PC-3 (cell line): ENCODE results near the gene UGT1A8.

Experiments used
- EZH2 ChIP-seq: fragments of 300-600 bp; sonication (generic); IDR thresholded peaks from one replicate; pipeline ENCODE4 v1.6.1; 2017; ENCODE audit warnings: antibody characterized with exemption, mild to moderate bottlenecking, low read length; ENCODE audit not compliant: unreplicated experiment
- TF ChIP-seq, protein P1 (sequence below): fragments of 300-600 bp; sonication (generic); conservative IDR thresholded peaks from 2 replicates; pipeline ENCODE4 v1.5.1; 2017; ENCODE audit warnings: antibody characterized with exemption, low read depth, mild to moderate bottlenecking, low read length

DNA sequence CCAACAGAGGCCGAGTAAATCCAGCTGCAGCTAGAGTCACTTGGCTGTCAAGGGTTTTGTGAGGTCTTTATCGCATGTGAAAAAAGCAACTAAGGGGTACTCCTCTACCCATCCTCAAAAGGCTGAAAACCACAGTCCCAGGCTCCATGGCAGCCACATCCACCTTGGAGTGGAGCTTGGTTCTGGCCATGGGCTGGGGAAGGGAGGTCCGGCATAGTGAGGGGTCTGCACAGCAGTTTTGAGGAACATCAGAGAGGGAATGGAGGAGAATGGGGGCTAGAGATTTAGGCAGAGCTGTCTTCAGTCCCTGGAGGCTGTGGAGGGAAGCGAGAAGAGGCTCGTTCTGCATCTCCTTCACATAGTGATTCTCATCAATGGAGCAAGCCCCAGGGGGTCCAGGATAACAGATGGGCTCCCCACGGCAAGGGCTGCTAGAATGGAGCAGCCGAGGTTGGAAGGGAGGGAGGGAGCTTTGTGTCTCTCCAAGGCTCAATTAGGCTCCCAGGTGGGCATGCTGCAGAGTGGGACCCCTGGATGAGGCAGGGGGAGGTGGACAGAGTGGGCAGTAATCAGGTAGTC lies 181.7 kb downstream of the UGT1A8 start:
- TF ChIP-seq, protein P1, sequence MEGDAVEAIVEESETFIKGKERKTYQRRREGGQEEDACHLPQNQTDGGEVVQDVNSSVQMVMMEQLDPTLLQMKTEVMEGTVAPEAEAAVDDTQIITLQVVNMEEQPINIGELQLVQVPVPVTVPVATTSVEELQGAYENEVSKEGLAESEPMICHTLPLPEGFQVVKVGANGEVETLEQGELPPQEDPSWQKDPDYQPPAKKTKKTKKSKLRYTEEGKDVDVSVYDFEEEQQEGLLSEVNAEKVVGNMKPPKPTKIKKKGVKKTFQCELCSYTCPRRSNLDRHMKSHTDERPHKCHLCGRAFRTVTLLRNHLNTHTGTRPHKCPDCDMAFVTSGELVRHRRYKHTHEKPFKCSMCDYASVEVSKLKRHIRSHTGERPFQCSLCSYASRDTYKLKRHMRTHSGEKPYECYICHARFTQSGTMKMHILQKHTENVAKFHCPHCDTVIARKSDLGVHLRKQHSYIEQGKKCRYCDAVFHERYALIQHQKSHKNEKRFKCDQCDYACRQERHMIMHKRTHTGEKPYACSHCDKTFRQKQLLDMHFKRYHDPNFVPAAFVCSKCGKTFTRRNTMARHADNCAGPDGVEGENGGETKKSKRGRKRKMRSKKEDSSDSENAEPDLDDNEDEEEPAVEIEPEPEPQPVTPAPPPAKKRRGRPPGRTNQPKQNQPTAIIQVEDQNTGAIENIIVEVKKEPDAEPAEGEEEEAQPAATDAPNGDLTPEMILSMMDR, result no peak
- TF ChIP-seq EZH2, result no peak
